Measurements from ENCODE around the gene TMEM233.

GRCh38 chr12:119683413-119683812 lies 89.8 kb downstream of the TMEM233 start:
- TF ChIP-seq CTCF (IDR thresholded peaks at IDR 0.05; ENCODE audit: low read depth, low read length, poor library complexity, severe bottlenecking) (no peak), EZH2phosphoT487 (IDR thresholded peaks at IDR 0.05; ENCODE audit: borderline replicate concordance, low read length) (no peak)

All from DOHH2 (cell line).